K562 (cell line): Measurements from ENCODE around the gene ARHGAP12. TPM values are rescaled to one million over a fixed set of nuclear protein-coding genes. Genes with fewer than 3 reads are reported as not detected.

ENCODE experiments used
- CXXC5 ChIP-seq: fragments of 250-450 bp; sonication (Bioruptor Pico); IDR thresholded peaks from 2 replicates; pipeline ENCODE4 v1.8.0; 2022; ENCODE audit warnings: inconsistent platforms, mild to moderate bottlenecking, moderate library complexity
- HDAC1 ChIP-seq, 2 experiments: fragments of 450-650 bp; IDR thresholded peaks; 2 replicates each; pipeline ENCODE4 v1.6.1; 2016 to 2017; ENCODE audit warnings: inconsistent platforms in 1 of 2, mild to moderate bottlenecking in 1 of 2, moderate library complexity in 1 of 2
- NFXL1 ChIP-seq: fragments of 450-650 bp; formaldehyde crosslinking; IDR thresholded peaks from 2 replicates; pipeline ENCODE4 v1.4.0; 2021; ENCODE audit warnings: mild to moderate bottlenecking
- PRPF4 ChIP-seq: fragments of 200-400 bp; formaldehyde crosslinking; IDR thresholded peaks from one replicate; pipeline ENCODE4 v1.6.1; 2017; ENCODE audit warnings: low read length, low read depth, mild to moderate bottlenecking; ENCODE audit not compliant: insufficient read depth, poor library complexity, severe bottlenecking
- SRSF7 ChIP-seq: fragments of 200-400 bp; formaldehyde crosslinking; optimal IDR thresholded peaks from 2 replicates; pipeline ENCODE3; 2017; ENCODE audit warnings: mild to moderate bottlenecking, low read depth, low read length
- TBL1XR1 ChIP-seq, 2 experiments: IDR thresholded peaks; 2 replicates each; pipeline ENCODE4 v1.6.1; 2012; ENCODE audit warnings: improper control_type of control experiment in 2 of 2, low read length in 2 of 2, mild to moderate bottlenecking in 1 of 2
- XRCC4 ChIP-seq: IDR thresholded peaks from one replicate; pipeline ENCODE4 v1.6.1; 2011; ENCODE audit not compliant: insufficient read depth, insufficient read length; ENCODE audit errors: extremely low read depth
- ZNF766 ChIP-seq: fragments of 200-800 bp; sonication (Bioruptor generic); conservative IDR thresholded peaks from 2 replicates; pipeline ENCODE4 v1.6.1; 2016; ENCODE audit warnings: missing genetic modification characterization, missing compliant biosample characterization
- polyA plus RNA-seq, 8 experiments: library from polyadenylated mRNA; depleted of rRNA in 4 of 8; stranded (reverse) in 5 of 8; unstranded in 3 of 8; fragments of >200 nt; fragmentation: Nextera tagmentation in 2 of 8; fragmentation: Illumina TruSeq in 1 of 8; extraction: Ambion mirVana in 2 of 8; extraction: Trizol in 1 of 8; gene quantifications; 2 replicates each; pipeline versions ENCODE4 v1.2.1 to v1.2.3, GENCODE V29; 2011 to 2014; ENCODE audit warnings: inconsistent platforms in 1 of 8, missing spikeins in 1 of 8
- total RNA-seq, 7 experiments: library from RNA; depleted of rRNA in 6 of 7; stranded (reverse); fragments of >200 nt in 6 of 7; fragmentation: Illumina TruSeq in 2 of 7; extraction: Trizol in 2 of 7; gene quantifications; 2 replicates each; pipeline versions ENCODE4 v1.2.1 to v1.2.3, GENCODE V29; 2011 to 2021; ENCODE audit warnings: low replicate concordance in 1 of 7
- TF ChIP-seq, protein P1 (sequence below): sonication (generic); formaldehyde crosslinking; IDR thresholded peaks from 2 replicates; pipeline ENCODE4 v1.8.1; 2023; ENCODE audit warnings: mild to moderate bottlenecking, missing genetic modification reagents
- TF ChIP-seq, protein P2 (sequence below), 2 experiments: fragments of 200-800 bp in 1 of 2; sonication (Bioruptor generic) in 1 of 2; sonication (generic) in 1 of 2; formaldehyde crosslinking in 1 of 2; IDR thresholded peaks in 1 of 2; conservative IDR thresholded peaks in 1 of 2; 2 replicates each; pipeline versions ENCODE4 v1.5.0 to v1.6.1; 2016 to 2020; ENCODE audit warnings: missing compliant biosample characterization in 1 of 2, missing genetic modification characterization in 1 of 2, missing genetic modification reagents in 1 of 2
- TF ChIP-seq, protein P3 (sequence below): IDR thresholded peaks from 2 replicates; pipeline ENCODE4 v1.6.1; 2014; ENCODE audit warnings: antibody characterized with exemption
- TF ChIP-seq, protein P4 (sequence below): sonication (generic); formaldehyde crosslinking; IDR thresholded peaks from 2 replicates; pipeline ENCODE4 v1.8.0; 2022; ENCODE audit warnings: mild to moderate bottlenecking, missing genetic modification reagents
- TF ChIP-seq, protein P5 (sequence below): fragments of 250-450 bp; sonication (Bioruptor Pico); IDR thresholded peaks from 2 replicates; pipeline ENCODE4 v1.6.1; 2021; ENCODE audit warnings: mild to moderate bottlenecking
- TF ChIP-seq, protein P6 (sequence below): fragments of 450-650 bp; conservative IDR thresholded peaks from 2 replicates; pipeline ENCODE4 v1.6.1; 2016; ENCODE audit warnings: missing genetic modification characterization, low read depth, mild to moderate bottlenecking, control low read depth, missing compliant biosample characterization

Gene ARHGAP12
- total and polyA plus RNA-seq, 9 of the 15 experiments (the other 6 are each of a cell fraction or from before 2014, with no cell fraction given): 4.4 to 18.7 (median 10.1) TPM

DNA sequence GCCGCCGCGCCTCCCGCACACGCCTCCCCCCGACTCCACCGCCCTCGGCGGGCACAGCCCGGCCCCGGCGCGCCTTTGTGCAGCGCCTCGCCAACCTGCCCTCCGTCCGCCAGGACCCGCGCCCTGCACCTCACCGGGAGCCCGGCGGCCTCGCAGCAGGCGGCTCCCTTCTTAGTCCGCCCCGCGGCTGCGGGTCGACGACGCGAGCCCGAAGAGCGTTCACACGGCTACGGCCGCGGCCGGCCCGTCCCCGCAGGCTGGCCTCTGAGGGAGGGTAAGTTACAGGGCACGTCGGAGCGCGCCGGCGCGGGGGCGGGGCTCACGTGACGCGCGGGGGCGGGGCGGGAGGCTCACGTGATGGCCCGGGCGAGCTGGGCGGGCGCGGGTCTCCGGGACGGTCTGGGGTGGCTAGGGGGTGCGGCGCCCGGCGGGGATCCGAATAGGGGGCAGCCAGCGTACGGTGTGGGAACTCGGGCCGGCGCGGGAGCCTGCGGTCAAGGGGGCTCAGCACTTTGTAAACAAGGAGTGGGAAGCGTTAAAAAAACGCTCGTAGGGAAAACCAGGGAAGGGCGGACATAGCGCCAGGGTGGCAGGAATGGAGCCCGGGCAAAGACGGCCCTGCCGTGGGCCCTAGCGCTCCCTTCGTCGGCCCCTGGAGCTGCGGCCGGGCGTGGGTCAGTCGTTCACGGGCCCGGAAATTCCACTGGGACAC, at the start of gene ARHGAP12 (continued):
- TF ChIP-seq, protein P1, sequence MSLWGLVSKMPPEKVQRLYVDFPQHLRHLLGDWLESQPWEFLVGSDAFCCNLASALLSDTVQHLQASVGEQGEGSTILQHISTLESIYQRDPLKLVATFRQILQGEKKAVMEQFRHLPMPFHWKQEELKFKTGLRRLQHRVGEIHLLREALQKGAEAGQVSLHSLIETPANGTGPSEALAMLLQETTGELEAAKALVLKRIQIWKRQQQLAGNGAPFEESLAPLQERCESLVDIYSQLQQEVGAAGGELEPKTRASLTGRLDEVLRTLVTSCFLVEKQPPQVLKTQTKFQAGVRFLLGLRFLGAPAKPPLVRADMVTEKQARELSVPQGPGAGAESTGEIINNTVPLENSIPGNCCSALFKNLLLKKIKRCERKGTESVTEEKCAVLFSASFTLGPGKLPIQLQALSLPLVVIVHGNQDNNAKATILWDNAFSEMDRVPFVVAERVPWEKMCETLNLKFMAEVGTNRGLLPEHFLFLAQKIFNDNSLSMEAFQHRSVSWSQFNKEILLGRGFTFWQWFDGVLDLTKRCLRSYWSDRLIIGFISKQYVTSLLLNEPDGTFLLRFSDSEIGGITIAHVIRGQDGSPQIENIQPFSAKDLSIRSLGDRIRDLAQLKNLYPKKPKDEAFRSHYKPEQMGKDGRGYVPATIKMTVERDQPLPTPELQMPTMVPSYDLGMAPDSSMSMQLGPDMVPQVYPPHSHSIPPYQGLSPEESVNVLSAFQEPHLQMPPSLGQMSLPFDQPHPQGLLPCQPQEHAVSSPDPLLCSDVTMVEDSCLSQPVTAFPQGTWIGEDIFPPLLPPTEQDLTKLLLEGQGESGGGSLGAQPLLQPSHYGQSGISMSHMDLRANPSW: no peak
- TF ChIP-seq ZNF766 (CRISPR knock-in tag): no peak; the same call in none of the 2 replicates
- peak; percentile 83 for TF ChIP-seq CXXC5 (CRISPR knock-in tag)
- TF ChIP-seq, protein P2, sequence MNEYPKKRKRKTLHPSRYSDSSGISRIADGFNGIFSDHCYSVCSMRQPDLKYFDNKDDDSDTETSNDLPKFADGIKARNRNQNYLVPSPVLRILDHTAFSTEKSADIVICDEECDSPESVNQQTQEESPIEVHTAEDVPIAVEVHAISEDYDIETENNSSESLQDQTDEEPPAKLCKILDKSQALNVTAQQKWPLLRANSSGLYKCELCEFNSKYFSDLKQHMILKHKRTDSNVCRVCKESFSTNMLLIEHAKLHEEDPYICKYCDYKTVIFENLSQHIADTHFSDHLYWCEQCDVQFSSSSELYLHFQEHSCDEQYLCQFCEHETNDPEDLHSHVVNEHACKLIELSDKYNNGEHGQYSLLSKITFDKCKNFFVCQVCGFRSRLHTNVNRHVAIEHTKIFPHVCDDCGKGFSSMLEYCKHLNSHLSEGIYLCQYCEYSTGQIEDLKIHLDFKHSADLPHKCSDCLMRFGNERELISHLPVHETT (CRISPR knock-in tag; conservative IDR thresholded peaks at IDR 0.05 in 1 of 2, IDR thresholded peaks at IDR 0.05 in 1 of 2): peak in 1 of 2 experiments; percentile 28; a peak in 1 of 4 replicates
- no peak for TF ChIP-seq PRPF4
- TF ChIP-seq NFXL1: no peak
- no peak for TF ChIP-seq TBL1XR1 (IDR thresholded peaks at IDR 0.05; ENCODE audit: low read length in 2 of 2)
- no peak for TF ChIP-seq SRSF7
- TF ChIP-seq, protein P3, sequence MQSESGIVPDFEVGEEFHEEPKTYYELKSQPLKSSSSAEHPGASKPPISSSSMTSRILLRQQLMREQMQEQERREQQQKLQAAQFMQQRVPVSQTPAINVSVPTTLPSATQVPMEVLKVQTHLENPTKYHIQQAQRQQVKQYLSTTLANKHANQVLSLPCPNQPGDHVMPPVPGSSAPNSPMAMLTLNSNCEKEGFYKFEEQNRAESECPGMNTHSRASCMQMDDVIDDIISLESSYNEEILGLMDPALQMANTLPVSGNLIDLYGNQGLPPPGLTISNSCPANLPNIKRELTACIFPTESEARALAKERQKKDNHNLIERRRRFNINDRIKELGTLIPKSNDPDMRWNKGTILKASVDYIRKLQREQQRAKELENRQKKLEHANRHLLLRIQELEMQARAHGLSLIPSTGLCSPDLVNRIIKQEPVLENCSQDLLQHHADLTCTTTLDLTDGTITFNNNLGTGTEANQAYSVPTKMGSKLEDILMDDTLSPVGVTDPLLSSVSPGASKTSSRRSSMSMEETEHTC: peak; percentile 80; the same call in 1 of the 2 replicates
- TF ChIP-seq, protein P4, sequence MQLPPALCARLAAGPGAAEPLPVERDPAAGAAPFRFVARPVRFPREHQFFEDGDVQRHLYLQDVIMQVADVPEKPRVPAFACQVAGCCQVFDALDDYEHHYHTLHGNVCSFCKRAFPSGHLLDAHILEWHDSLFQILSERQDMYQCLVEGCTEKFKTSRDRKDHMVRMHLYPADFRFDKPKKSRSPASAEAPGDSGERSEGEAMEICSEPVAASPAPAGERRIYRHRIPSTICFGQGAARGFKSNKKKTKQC: no peak
- TF ChIP-seq HDAC1 (IDR thresholded peaks at IDR 0.05): peak in 1 of 2 experiments; percentile 32; a peak in 1 of 4 replicates
- TF ChIP-seq, protein P5, sequence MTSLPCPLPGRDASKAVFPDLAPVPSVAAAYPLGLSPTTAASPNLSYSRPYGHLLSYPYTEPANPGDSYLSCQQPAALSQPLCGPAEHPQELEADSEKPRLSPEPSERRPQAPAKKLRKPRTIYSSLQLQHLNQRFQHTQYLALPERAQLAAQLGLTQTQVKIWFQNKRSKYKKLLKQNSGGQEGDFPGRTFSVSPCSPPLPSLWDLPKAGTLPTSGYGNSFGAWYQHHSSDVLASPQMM: no peak
- TF ChIP-seq, protein P6, sequence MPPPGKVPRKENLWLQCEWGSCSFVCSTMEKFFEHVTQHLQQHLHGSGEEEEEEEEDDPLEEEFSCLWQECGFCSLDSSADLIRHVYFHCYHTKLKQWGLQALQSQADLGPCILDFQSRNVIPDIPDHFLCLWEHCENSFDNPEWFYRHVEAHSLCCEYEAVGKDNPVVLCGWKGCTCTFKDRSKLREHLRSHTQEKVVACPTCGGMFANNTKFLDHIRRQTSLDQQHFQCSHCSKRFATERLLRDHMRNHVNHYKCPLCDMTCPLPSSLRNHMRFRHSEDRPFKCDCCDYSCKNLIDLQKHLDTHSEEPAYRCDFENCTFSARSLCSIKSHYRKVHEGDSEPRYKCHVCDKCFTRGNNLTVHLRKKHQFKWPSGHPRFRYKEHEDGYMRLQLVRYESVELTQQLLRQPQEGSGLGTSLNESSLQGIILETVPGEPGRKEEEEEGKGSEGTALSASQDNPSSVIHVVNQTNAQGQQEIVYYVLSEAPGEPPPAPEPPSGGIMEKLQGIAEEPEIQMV (tag): no peak
- no peak for TF ChIP-seq XRCC4
